SK-N-MC (cell line): ENCODE measurements around the gene PTK7.

Source experiments
- EZH2 ChIP-seq: fragments of 200-600 bp; sonication (generic); IDR thresholded peaks from one replicate; pipeline ENCODE4 v1.6.1; 2017; ENCODE audit warnings: antibody characterized with exemption
- FOXP2 ChIP-seq: optimal IDR thresholded peaks from 2 replicates; pipeline ENCODE3; 2011; ENCODE audit warnings: mild to moderate bottlenecking, moderate library complexity; ENCODE audit not compliant: insufficient read depth; ENCODE audit errors: extremely low read length, control extremely low read depth
- POLR2AphosphoS5 ChIP-seq: IDR thresholded peaks from 2 replicates; pipeline ENCODE4 v1.6.1; 2012; ENCODE audit warnings: mild to moderate bottlenecking, low read depth, low read length, borderline replicate concordance

- no peak for TF ChIP-seq POLR2AphosphoS5
- no peak for TF ChIP-seq EZH2
- no peak for TF ChIP-seq FOXP2
Measured at GRCh38 chr6:43074847-43075669, 1.1 kb upstream of the PTK7 start.
